ENCODE data around the gene MOV10L1.

GRCh38 chr22:50085211-50085972 is 4.4 kb upstream of the MOV10L1 start, which contains the start of gene MLC1:
- TF ChIP-seq CTCF (conservative IDR thresholded peaks at IDR 0.05; ENCODE audit: low read depth, low read length), result no peak
- TF ChIP-seq EZH2phosphoT487 (IDR thresholded peaks at IDR 0.05; ENCODE audit: borderline replicate concordance, low read length), result no peak
